HG03460 (cell line): ENCODE results near the gene BDKRB2.

Experiments used
- ATAC-seq: cut with Tn5 transposase; IDR thresholded peaks from one replicate; pipeline ENCODE4 v1.9.1; 2021; ENCODE audit not compliant: unreplicated experiment

BDKRB2 gene

DNA sequence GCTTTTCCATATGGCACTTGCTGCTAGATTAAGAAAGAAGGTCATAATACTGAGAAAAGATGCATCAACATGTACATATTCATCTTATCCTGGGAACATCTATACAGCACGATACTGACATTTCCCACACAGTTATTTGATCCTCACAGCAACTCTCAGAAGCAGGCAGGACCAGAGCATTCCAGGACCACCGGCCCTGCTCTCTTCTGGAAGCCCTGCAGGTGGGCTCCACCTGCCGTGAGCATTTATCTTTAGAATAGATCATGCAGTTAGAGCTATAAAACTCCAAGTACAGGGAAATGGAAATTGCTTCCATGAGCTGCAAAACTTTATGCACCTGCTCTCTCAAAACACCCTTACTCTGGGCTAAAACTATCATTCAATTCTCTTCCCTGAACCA, 45.8 kb downstream of the BDKRB2 start:
- ATAC-seq = no peak

DNA sequence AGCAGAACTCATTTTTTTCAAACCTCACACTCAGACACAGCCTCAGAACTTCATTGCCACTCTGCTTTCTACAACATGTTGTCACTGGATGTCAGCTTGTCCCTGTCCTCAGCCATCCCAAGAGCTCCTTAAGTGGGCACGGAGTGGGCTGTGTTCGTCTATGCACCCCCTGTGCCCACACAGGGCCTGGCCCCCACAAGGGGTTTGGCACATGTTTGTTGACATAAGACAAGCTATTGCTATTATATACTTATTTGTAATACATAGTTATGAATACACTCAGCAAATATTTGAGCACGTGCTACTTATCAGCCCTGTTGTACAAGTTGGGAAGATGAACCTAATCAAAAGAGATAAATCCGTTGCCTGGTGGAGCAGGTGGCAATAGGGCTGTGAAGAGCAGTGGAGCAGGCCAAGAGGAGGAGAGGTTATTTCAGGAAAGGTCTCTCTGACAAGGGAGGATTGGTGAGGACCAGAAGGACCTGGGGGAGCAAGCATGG, 47.1 kb downstream of the BDKRB2 start:
- ATAC-seq = no peak

DNA sequence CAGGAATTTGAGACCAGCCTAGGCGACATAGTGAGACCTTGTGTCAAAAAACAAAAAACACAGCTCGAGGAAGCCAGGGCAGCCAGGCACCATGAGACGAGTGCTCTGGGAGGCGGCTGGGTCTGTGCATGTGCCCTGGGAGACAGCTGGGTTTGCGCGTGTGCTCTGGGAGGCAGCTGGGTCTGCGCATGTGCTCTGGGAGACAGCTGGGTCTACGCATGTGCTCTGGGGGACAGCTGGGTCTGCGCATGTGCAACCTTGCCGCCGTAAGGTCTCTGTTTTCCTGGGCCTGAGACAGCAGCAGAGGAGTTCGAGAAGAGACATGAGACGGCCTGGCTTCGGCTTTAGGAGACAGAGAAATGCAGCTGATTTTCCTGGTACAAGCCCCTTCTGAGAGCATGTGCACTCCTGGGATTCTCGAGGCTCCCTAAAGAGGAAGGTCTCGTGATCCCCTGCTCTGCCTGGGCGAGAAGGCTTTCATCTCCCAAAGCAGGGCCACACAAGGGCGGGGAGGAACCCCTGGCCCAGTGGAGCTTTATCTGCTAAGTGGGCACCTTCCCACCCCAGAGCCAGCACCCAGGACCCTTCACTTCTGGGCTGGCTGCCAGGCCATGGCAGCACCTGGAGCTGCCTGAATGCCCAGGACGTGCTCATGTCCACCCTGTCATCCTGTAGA, 47.8 kb downstream of the BDKRB2 start:
- no peak for ATAC-seq

DNA sequence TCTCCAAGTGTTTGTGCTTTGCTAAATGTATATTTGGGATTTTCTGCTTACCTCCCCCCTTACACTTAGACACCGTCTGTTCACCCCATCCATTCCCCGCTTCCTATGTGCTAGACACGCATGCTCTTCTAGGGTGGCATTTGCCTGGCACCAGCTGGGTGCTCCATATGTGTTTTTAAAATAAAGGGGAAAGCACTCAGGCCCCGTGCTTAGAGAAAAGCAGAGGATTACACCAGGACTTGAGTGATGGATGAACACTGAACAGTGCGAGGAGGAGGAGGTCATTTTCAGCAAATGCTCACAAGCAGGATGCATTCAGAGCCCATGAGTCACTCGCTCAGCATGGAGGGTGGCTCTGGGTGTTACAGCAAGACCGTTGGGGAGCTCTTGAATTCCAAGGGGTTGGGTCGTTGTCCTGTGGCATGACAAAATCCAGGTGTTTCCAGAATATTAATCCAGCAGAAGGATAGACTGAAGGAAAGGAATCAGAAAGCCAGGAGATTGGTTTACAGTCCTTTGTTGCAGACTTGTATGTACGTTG, 48.4 kb downstream of the BDKRB2 start:
- no peak for ATAC-seq

DNA sequence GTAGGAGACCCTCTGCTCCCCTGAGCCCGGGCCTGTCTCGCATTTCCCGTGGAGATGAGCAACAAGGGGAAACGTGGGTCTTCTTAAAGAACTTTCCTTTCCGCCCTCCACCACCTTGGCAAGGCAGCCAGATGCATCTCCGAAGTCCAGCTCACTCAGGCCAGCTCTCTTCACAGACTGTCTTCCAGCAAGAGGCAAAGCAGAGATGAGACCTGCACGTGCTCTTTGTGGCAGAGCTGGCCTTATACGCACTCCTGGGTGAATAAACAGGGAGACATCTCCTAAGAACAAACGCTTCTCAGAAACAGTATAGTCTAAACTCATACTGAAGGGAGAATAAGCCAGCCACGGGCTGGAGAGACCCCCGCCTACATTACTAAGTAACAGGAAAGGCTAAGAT, 50.0 kb downstream of the BDKRB2 start:
- no peak for ATAC-seq

DNA sequence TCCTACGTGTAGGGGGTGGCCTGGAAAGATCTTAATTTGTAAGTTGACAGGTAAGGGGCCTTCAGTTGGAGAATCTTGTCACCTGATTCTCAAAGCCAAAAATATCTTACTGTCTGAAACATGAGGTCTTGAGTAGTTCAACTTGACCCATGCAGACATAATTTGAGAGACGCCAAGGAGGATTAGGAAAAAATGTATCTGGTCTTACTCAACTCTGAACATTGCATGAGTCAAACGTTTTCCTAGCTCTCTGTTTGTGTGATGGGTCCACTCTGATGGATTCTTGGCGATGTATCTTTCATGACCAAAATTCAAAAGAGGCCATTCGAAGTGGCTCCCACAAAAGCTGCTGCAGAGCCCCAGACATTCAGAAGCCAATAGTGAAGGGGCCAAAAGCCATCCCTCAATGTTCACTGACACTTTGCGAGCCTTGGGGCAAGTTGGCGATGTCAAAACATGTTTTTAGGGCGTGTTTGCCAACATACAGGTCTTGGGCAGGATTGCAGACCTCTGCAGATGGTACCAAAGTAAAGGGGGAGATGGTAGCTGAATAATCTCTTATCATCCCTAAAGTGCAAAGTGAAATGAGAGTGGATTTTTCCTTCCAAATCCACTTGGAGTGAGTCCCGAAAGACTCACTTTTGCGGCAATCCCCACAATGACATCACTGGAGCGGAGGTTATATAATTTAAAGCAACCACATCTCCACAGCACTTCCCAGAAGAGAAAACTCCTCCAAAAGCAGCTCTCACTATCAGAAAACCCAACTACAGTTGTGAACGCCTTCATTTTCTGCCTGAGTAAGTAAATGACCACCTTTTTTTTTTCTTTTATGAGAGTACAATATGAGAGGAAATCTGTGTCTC, 51.1 kb downstream of the BDKRB2 start, which contains the start of gene BDKRB1:
BDKRB1 (plus strand) TSS at position 710 of the 866 bp plus-strand sequence. CDS start 7,473 bp downstream, outside the sequence.
- no peak for ATAC-seq

DNA sequence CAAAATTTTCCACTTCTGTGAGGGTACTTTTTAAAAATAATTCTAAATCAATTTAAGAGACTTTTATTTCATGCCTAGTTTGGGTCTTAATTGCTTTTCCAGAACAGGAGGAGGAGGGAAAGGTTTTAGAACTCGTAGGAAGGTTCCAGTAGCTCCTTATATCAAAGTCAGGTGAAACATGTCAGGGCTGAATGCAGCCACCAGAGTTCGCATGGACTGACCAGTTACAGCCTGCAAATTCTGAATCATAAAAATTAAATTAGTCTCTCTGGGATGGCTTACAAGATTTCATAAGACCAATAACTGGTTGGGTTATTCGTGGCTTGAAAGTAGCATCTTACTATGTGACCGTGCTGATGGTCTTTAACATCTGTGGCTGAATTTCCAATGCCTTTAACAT, 51.8 kb downstream of the BDKRB2 start:
- no peak for ATAC-seq

DNA sequence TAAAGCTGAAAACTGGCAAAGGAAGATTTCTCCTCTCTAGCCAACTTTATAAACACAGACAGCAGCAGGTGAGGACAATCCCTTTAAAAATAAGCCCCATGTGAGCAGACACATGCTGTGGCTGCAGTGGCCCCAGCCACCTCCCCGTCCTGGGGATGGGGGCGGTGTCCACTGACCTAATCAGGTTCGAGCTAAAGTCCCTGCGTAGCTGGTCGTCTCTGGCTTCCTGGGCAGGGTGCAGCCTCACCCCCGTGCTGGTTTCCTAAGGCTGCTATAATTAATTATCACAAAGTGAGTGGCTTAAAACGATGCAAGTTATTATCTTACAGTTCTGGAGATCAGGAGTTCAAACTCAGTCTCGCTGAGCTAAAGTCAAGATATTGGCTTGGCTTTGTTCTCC, 52.4 kb downstream of the BDKRB2 start:
- ATAC-seq = no peak

DNA sequence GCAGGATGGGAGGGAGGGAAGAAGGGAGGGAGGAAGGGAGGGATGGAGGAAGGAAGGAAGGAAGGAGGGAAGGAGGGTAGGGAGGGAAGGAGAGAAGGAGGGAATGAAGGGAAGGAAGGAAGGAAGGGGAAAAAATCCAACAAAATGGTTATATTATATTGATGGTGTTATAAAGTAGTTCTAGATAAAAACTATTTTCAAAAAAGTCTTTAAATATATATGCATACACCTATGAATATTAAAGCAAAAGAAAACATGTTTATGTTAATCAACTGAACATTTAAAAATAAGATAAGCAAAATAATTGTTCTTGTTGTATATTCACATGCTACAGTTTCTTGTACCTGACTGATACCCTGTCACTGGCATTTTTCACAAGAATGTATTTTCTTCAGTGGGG, 53.3 kb downstream of the BDKRB2 start:
- ATAC-seq = no peak

DNA sequence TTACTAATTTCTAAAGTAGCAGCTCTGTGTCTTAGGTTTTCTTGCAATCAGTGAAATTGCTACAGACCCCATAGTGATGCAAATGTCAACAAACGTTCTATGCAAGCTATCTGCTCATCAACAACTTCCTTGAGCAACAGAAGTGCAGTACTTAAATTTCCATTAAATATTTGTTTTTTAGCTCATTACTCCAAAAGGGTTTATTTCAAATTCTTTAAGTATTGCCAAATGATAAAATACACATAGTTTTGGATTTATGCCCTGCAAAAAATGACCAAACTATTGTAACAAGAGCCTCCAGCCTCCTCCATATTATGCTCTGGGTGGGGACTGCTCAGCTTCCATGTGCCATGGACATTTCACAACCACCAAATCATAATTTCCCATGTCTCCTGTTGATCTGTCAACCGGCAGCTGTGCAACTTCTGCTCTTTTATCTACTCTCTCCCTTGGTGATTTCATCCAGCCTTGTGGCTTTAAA, 55.7 kb downstream of the BDKRB2 start:
- ATAC-seq = no peak

DNA sequence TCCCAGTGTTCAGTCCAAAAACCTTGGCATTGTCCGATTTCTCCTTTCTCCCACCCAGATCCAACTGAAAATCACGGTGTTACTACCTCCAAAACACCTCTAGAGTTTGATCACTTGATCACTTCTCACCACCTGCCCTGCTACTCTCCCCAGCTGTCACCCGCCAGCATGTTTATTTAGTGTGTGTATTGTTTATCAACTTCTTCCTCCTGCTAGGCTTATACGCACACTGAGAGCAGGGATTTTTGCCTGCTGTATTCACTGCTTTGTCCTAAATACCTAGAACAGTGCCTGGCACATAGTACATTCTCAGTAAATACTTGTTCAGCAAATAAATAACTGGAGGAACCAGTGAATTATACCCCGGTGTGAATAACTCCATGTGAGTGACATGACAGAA, 56.4 kb downstream of the BDKRB2 start:
- no peak for ATAC-seq

DNA sequence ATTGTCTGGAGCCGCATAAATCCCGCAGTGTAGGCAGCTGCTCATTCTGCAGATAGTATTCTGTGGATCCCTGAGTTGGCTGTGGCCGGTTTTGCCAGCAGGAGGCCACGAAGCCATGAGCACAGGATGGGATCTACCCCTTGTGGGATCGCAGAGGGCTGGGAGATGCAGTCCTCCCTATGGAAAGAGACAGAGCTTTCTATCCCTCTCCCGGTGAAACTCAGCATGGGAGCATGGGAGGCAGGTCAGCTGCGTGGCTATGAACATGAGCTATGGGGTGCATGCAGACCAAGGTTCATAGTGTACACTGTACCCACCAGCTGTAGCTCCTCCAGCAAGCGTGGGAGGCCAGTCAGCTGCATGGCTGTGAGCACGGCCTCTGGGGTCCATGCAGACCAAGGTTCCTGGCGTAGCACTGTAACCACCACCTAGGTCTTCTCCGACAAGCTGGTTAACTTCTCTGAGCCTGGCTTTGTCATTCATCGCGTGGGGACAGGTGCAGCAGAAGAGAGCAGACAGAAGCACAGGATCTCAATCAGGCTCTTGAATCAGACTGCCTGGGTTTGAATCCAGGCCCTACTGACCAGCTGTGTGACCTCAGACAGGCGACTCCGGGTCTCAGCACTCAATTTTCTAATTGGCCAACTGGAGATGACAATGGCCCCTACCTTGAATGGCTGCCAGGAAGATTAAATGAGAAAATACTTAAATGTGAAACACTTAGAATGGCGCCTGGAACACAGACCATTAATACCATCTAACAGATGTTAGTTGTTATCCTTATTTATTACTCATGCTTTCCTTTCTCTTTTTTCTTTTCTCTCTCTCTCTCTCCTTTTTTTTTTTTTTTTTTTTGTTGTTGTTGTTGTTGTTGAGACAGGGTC, 57.4 kb downstream of the BDKRB2 start:
- ATAC-seq = no peak

DNA sequence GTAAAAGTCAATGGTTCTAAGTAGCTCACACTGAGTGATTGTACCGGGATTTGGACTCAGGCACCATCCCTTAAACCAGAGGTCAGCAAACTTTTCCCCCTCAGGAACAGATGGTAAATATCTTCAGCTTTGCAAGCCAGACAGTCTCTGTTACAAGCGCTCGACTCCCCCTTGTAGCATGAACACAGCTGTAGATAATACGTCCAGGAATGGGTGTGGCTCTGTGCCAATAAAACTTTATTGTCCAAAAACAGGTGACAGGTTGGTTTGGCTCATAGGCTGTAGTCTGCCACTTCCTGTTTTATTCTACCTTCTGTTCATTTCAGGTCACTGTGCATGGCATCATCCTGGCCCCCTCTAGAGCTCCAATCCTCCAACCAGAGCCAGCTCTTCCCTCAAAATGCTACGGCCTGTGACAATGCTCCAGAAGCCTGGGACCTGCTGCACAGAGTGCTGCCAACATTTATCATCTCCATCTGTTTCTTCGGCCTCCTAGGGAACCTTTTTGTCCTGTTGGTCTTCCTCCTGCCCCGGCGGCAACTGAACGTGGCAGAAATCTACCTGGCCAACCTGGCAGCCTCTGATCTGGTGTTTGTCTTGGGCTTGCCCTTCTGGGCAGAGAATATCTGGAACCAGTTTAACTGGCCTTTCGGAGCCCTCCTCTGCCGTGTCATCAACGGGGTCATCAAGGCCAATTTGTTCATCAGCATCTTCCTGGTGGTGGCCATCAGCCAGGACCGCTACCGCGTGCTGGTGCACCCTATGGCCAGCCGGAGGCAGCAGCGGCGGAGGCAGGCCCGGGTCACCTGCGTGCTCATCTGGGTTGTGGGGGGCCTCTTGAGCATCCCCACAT, 58.9 kb downstream of the BDKRB2 start:
- ATAC-seq = no peak

DNA sequence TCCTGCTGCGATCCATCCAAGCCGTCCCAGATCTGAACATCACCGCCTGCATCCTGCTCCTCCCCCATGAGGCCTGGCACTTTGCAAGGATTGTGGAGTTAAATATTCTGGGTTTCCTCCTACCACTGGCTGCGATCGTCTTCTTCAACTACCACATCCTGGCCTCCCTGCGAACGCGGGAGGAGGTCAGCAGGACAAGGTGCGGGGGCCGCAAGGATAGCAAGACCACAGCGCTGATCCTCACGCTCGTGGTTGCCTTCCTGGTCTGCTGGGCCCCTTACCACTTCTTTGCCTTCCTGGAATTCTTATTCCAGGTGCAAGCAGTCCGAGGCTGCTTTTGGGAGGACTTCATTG, 59.5 kb downstream of the BDKRB2 start:
- no peak for ATAC-seq

DNA sequence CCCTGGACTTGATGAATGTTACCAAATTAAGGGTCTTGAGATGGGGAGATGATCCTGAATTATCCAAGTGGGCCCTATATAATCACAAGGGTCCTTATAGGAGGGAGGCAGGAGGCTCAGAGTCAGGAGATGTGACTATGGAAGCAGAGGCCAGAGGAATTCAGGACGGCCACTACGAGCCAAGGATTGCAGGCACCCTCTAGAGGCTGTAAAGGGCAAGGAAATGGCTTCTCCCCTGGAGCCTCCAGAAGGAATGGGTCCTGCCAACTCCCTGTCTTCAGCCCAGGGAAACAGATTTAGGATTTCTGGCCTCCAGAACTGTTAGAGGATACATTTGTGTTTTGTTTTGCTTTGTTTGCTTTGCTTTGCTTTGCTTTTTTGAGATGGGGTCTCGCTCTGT, 60.2 kb downstream of the BDKRB2 start:
- ATAC-seq = no peak

DNA sequence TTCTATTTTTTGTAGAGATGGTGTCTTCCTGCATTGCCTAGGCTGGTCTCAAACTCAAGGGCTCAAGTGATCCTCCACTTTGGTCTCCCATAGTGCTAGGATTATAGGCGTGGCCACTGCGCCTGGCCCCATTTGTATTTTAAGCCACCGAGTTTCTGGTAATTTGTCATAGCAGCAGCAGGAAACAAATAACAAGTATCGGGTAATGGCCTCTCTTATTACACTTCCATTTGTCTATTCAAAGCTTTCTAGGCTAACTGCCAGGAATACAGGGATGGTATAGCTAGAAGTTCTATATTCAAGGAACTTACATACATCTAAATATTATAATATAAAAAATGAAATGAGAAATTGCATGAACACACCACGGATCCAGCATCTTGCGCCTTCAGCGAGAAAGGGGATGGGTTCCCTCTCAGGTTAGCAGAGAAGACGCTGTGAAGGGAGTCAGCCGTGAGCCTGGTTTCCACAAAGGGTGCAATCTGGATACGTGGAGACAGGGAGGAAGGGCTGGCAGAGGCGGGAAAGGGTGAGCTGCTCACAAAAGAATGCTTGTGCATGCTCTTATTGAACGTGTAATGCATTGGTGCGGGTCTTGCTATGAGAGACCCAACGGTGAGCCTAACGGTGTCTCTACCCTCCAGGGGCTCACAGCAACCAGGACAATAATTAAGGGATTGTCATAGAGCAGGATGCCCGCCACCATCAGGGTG, 60.9 kb downstream of the BDKRB2 start:
- no peak for ATAC-seq

DNA sequence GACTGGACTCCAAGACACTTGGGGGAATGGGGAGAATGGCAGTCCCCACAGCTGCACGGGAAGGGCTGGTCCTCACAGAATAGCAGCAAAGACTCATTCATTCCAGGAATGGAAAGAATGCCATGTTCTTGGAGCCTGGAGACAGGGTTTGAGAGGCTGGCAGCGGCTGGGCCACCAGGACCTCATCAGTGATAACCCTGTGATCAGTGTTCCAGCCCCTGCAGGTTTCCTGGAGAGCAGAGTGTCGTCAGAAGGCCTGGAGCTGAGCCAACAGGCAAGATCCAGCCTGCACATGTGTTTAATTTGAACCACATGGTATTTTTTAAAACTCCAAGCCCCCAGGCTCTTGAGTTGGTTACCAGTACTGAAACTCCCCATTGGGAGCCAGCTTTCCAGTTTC, 62.7 kb downstream of the BDKRB2 start:
- no peak for ATAC-seq

DNA sequence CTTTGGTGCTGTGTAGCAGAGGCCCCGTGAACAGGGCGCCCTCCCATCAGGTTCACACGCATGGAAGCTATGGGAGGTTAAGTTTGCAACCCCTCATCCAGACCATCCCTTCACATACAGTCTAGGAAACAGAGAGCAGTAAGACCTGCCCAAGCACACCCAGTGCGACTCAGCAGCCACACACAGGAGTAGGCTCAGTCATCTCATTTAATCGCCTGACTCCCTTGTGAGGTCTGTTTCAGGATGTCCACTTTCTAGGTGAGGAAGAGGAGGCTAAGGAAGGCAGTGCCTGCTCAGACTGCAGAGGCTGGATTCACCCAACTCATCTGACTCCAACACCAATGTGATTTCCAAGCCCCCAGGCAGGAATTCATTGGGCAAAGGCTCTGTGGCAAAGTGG, 63.3 kb downstream of the BDKRB2 start:
- no peak for ATAC-seq
